A549 (cell line): ENCODE measurements around the gene SNUPN. TPM values are rescaled to one million over a fixed set of nuclear protein-coding genes. Genes with fewer than 3 reads are reported as not detected.
"Not testable (repeated sequence)": the region's sequence is repeated elsewhere in the genome, so short reads cannot be mapped to it uniquely, and the experiment has no call there.

Source experiments
- ATAC-seq, 2 experiments: fragments of 200-7000 bp in 1 of 2; fragments of >200 bp in 1 of 2; cut with Nextera tagmentation in 1 of 2; cut with Tn5 transposase in 1 of 2; 3 replicates each; pipeline versions ENCODE4 v1.8.0 to v1.9.1; 2018 to 2020; ENCODE audit warnings: mild to moderate bottlenecking in 1 of 2, moderate library complexity in 1 of 2
- CTCF ChIA-PET: fragments of 300-600 bp; sonication (Branson Sonifier 250); formaldehyde crosslinking; extraction: SDS; loops from one replicate; lab custom pipeline; 2021; ENCODE audit warnings: antibody characterized with exemption, inconsistent platforms; lab: Yijun Ruan, JAX
- POLR2A ChIA-PET: fragments of 350-600 bp; formaldehyde crosslinking; extraction: SDS; loops from one replicate; lab custom pipeline; 2021; ENCODE audit warnings: antibody characterized with exemption, inconsistent platforms; lab: Yijun Ruan, JAX
- DNase-seq, 2 experiments: peaks; one replicate each; pipeline versions ENCODE4 v3.0.0 to v3.0.0-alpha.2; 2011 to 2016; ENCODE audit warnings: low read depth in 1 of 2, low spot score in 1 of 2
- FAIRE-seq: peaks from 2 replicates; lab custom pipeline; 2011; peaks lifted over from hg19 to GRCh38; lab: Jason Lieb, UNC
- H3K27ac ChIP-seq, 2 experiments: fragments of >200 bp; sonication (Bioruptor Twin); formaldehyde crosslinking; 3 replicates each; pipeline ENCODE4 v1.5.1; 2016 to 2017
- H3K4me1 ChIP-seq: fragments of >200 bp; sonication (Bioruptor Twin); formaldehyde crosslinking; 3 replicates; pipeline ENCODE4 v1.6.1; 2016
- H3K4me2 ChIP-seq: fragments of >200 bp; sonication (Bioruptor Twin); formaldehyde crosslinking; 3 replicates; pipeline ENCODE4 v1.6.1; 2016
- H3K4me3 ChIP-seq: fragments of >200 bp; sonication (Bioruptor Twin); formaldehyde crosslinking; 3 replicates; pipeline ENCODE4 v1.5.1; 2016
- H3K9me3 ChIP-seq: fragments of >200 bp; sonication (Bioruptor Twin); formaldehyde crosslinking; 3 replicates; pipeline ENCODE4 v1.6.1; 2016
- ATOH8 ChIP-seq: fragments of 250-450 bp; sonication (Bioruptor Pico); IDR thresholded peaks from 2 replicates; pipeline ENCODE4 v1.5.0; 2020; ENCODE audit warnings: low read depth, mild to moderate bottlenecking, moderate library complexity
- BHLHE40 ChIP-seq: IDR thresholded peaks from 2 replicates; pipeline ENCODE4 v1.6.1; 2012; ENCODE audit warnings: low read depth, low read length, inconsistent platforms
- CBX2 ChIP-seq: fragments of 200-600 bp; sonication (generic); IDR thresholded peaks from 2 replicates; pipeline ENCODE4 v1.6.1; 2016; ENCODE audit warnings: low read depth, mild to moderate bottlenecking, borderline replicate concordance
- CBX8 ChIP-seq: fragments of 200-600 bp; sonication (generic); IDR thresholded peaks from 2 replicates; pipeline ENCODE4 v1.6.1; 2016
- CHD4 ChIP-seq: fragments of 200-600 bp; sonication (generic); IDR thresholded peaks from 2 replicates; pipeline ENCODE4 v1.6.1; 2016; ENCODE audit warnings: antibody characterized with exemption, mild to moderate bottlenecking, borderline replicate concordance
- EP300 ChIP-seq, 2 experiments: fragments of >200 bp; sonication (Bioruptor Twin); formaldehyde crosslinking; IDR thresholded peaks; 2 replicates in 1 of 2; 3 replicates in 1 of 2; pipeline ENCODE4 v1.6.1; 2016 to 2017
- ESRRA ChIP-seq: fragments of 150-350 bp; IDR thresholded peaks from 2 replicates; pipeline ENCODE4 v1.6.1; 2014; ENCODE audit warnings: mild to moderate bottlenecking, low read length, borderline replicate concordance
- FOSB ChIP-seq: fragments of 250-450 bp; sonication (Bioruptor Pico); IDR thresholded peaks from 2 replicates; pipeline ENCODE4 v1.5.0; 2020; ENCODE audit warnings: mild to moderate bottlenecking, moderate library complexity
- FOXS1 ChIP-seq: fragments of 250-450 bp; sonication (Bioruptor Pico); IDR thresholded peaks from 2 replicates; pipeline ENCODE4 v1.5.0; 2020; ENCODE audit warnings: mild to moderate bottlenecking, moderate library complexity
- GATA3 ChIP-seq: IDR thresholded peaks from 2 replicates; pipeline ENCODE4 v1.6.1; 2012; ENCODE audit warnings: borderline replicate concordance
- HES2 ChIP-seq: fragments of >200 bp; sonication (Bioruptor Twin); formaldehyde crosslinking; IDR thresholded peaks from 2 replicates; pipeline ENCODE4 v1.6.1; 2016
- HEYL ChIP-seq: fragments of 250-450 bp; sonication (Bioruptor Pico); IDR thresholded peaks from 2 replicates; pipeline ENCODE4 v1.8.0; 2021; ENCODE audit warnings: mild to moderate bottlenecking, moderate library complexity
- HOXA7 ChIP-seq: fragments of 250-450 bp; sonication (Bioruptor Pico); IDR thresholded peaks from 2 replicates; pipeline ENCODE4 v1.5.0; 2020; ENCODE audit warnings: mild to moderate bottlenecking, moderate library complexity
- JUN ChIP-seq, 2 experiments: fragments of >200 bp; sonication (Bioruptor Twin); formaldehyde crosslinking; IDR thresholded peaks; 2 replicates in 1 of 2; 3 replicates in 1 of 2; pipeline ENCODE4 v1.6.1; 2016 to 2017
- KDM1A ChIP-seq: fragments of 200-600 bp; sonication (generic); IDR thresholded peaks from 2 replicates; pipeline ENCODE4 v1.6.1; 2016; ENCODE audit warnings: low read depth, mild to moderate bottlenecking
- MAZ ChIP-seq: fragments of 150-350 bp; IDR thresholded peaks from 2 replicates; pipeline ENCODE4 v1.6.1; 2014; ENCODE audit warnings: antibody characterized with exemption, low read depth, low read length, borderline replicate concordance
- MYC ChIP-seq: IDR thresholded peaks from 2 replicates; pipeline ENCODE4 v1.6.1; 2012; ENCODE audit warnings: mild to moderate bottlenecking, inconsistent platforms, low read length, improper control_type of control experiment, borderline replicate concordance
- NR3C1 ChIP-seq: fragments of >200 bp; sonication (Bioruptor Twin); formaldehyde crosslinking; IDR thresholded peaks from 3 replicates; pipeline ENCODE4 v1.6.1; 2017
- PHF8 ChIP-seq: fragments of 200-600 bp; sonication (generic); IDR thresholded peaks from 2 replicates; pipeline ENCODE4 v1.6.1; 2016; ENCODE audit warnings: low read depth, mild to moderate bottlenecking, antibody characterized with exemption, moderate library complexity, borderline replicate concordance
- REST ChIP-seq: fragments of 200-600 bp; sonication (generic); IDR thresholded peaks from 2 replicates; pipeline ENCODE4 v1.6.1; 2016; ENCODE audit warnings: antibody characterized with exemption, mild to moderate bottlenecking, moderate library complexity
- RNF2 ChIP-seq: fragments of 200-600 bp; sonication (generic); IDR thresholded peaks from 2 replicates; pipeline ENCODE4 v1.6.1; 2016; ENCODE audit warnings: low read depth, mild to moderate bottlenecking, antibody characterized with exemption, moderate library complexity, borderline replicate concordance
- SREBF2 ChIP-seq: fragments of 450-650 bp; IDR thresholded peaks from 2 replicates; pipeline ENCODE4 v1.6.1; 2014; ENCODE audit warnings: mild to moderate bottlenecking, moderate library complexity
- ZFP36 ChIP-seq: fragments of 450-650 bp; IDR thresholded peaks from 2 replicates; pipeline ENCODE4 v1.6.1; 2014; ENCODE audit warnings: borderline replicate concordance; ENCODE audit not compliant: partially characterized antibody
- WGBS: methylation state at CpG from one replicate; pipeline ENCODE4 v1.1.6; 2017; ENCODE audit errors: missing lambda C conversion rate; 5-methylcytosine and 5-hydroxymethylcytosine counted together
- polyA plus RNA-seq, 4 experiments: library from polyadenylated mRNA; depleted of rRNA in 3 of 4; stranded (reverse); fragments of >200 nt; fragmentation: RNase III in 1 of 4; extraction: RNeasy Plus Mini Kit Qiagen cat#74134 plus additional on column Dnase treatment in 1 of 4; gene quantifications; 2 replicates in 3 of 4; 3 replicates in 1 of 4; pipeline ENCODE4 v1.2.3, GENCODE V29; 2011 to 2017
- TF ChIP-seq, protein P1 (sequence below): fragments of 450-650 bp; IDR thresholded peaks from 2 replicates; pipeline ENCODE4 v1.6.1; 2014; ENCODE audit warnings: antibody characterized with exemption
- TF ChIP-seq, protein P2 (sequence below): IDR thresholded peaks from 2 replicates; pipeline ENCODE4 v1.6.1; 2012

The SNUPN gene
- polyA plus RNA-seq, 2 of the 4 experiments (the other 2 are of a cell fraction): 29.2 to 38.5 TPM

DNA sequence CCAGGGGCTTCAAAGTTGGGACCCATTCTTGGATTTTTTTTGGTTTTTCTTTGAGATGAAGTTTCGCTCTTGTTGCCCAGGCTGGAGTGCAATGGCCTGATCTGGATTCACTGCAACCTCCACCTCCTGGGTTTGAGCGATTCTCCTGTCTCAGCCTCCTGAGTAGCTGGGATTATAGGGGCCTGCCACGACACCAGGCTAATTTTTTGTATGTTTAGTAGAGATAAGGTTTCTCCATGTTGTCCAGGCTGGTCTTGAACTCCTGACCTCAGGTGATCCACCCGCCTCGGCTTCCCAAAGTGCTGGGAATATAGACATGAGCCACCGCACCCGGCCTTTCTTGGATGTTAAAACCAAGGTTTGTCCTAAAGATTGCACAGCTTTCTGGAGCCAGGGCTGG, 8.4 kb upstream of the SNUPN start:
- ATAC-seq, H3K27ac ChIP-seq, FAIRE-seq, H3K4me2 ChIP-seq, H3K9me3 ChIP-seq, POLR2A ChIA-PET, DNase-seq, H3K4me3 ChIP-seq: not testable (repeated sequence)
- CTCF ChIA-PET: interaction anchor here (1.2 to 19.9 kb wide), 4 partner anchors 14 to 266 kb away, joined by 5 to 394 read pairs (median 12); partner anchors contain the start of genes MAN2C1 and SNX33
- peaks cover 11% of the 10 kb centered on the region for H3K4me1 ChIP-seq
- 90% methylated on average over 7 of the region's 7 CpGs for WGBS

DNA sequence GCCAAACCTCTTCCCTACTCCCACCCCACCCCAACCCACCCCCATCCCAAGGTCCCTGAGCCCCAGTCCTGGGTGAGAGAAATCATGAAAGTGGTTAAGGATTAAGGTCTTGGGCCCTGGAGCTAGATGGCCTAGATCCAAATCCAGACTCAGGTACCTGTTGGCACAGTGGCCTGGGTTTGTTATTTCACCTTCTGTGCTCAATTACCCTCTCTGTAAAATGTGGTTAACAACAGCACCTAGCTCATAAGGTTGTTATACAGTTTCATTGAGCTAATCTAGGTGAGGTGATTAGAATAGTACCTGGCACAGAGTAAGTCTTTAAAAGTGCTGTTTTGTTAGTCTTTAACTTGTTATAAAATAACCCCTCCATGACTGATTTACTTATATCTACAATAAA, 6.4 kb upstream of the SNUPN start:
- TF ChIP-seq PHF8 (no peak), MYC (no peak), REST (no peak), HEYL (CRISPR knock-in tag) (no peak), FOXS1 (CRISPR knock-in tag) (no peak), MAZ (no peak), ESRRA (no peak), HES2 (no peak), KDM1A (no peak), BHLHE40 (no peak), CBX8 (no peak), ZFP36 (no peak), ATOH8 (CRISPR knock-in tag) (no peak), FOSB (no peak)
- ATAC-seq: 0 out of 6 replicates have a peak, but pooled peaks of 1 of the 2 experiments have one; percentile 22
- POLR2A ChIA-PET: no interaction called here
- H3K4me3 ChIP-seq: no peak overlapping the region
- H3K4me2 ChIP-seq: no peak overlapping the region
- CTCF ChIA-PET: interaction anchor here (0.8 to 19.9 kb wide), 3 partner anchors 14 to 53 kb away, joined by 3 to 394 read pairs (median 4); partner anchors contain the start of gene PTPN9
- FAIRE-seq: no peak
- H3K4me1 ChIP-seq: peaks cover 10% of the 10 kb centered on the region
- no peaks in the 10 kb centered on the region for H3K9me3 ChIP-seq
- no peak for DNase-seq
- no peak overlapping the region for H3K27ac ChIP-seq

GRCh38 chr15:75622505-75622904, 3.0 kb downstream of the SNUPN start:
- Histone ChIP-seq H3K4me2 (no peak overlapping the region), H3K27ac (no peak overlapping the region), H3K9me3 (no peaks in the 10 kb centered on the region), H3K4me1 (peaks cover 28% of the 10 kb centered on the region), H3K4me3 (no peak overlapping the region)
- 57% methylated on average over 2 of the region's 2 CpGs for WGBS
- DNase-seq: no peak
- POLR2A ChIA-PET: no interaction called here
- TF ChIP-seq FOSB: no peak
- TF ChIP-seq RNF2: no peak
- TF ChIP-seq CBX2: no peak
- no peak for TF ChIP-seq SREBF2
- TF ChIP-seq CHD4: no peak
- TF ChIP-seq PHF8: no peak
- no peak for TF ChIP-seq KDM1A
- no peak for TF ChIP-seq GATA3
- no peak for TF ChIP-seq FOXS1 (CRISPR knock-in tag)
- TF ChIP-seq JUN (IDR thresholded peaks at IDR 0.05): no peak
- TF ChIP-seq, protein P1, sequence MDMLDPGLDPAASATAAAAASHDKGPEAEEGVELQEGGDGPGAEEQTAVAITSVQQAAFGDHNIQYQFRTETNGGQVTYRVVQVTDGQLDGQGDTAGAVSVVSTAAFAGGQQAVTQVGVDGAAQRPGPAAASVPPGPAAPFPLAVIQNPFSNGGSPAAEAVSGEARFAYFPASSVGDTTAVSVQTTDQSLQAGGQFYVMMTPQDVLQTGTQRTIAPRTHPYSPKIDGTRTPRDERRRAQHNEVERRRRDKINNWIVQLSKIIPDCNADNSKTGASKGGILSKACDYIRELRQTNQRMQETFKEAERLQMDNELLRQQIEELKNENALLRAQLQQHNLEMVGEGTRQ: no peak
- TF ChIP-seq NR3C1: no peak
- TF ChIP-seq ESRRA: no peak
- no peak for TF ChIP-seq EP300 (IDR thresholded peaks at IDR 0.05)
- TF ChIP-seq HOXA7: no peak
- TF ChIP-seq, protein P2, sequence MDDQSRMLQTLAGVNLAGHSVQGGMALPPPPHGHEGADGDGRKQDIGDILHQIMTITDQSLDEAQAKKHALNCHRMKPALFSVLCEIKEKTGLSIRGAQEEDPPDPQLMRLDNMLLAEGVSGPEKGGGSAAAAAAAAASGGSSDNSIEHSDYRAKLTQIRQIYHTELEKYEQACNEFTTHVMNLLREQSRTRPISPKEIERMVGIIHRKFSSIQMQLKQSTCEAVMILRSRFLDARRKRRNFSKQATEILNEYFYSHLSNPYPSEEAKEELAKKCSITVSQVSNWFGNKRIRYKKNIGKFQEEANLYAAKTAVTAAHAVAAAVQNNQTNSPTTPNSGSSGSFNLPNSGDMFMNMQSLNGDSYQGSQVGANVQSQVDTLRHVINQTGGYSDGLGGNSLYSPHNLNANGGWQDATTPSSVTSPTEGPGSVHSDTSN: no peak
- no peak for TF ChIP-seq ZFP36
- no peak for FAIRE-seq
- ATAC-seq: no peak
- CTCF ChIA-PET: interaction anchor here (1.3 to 3.0 kb wide), 3 partner anchors 16 to 255 kb away, joined by 3 to 14 read pairs (median 6); partner anchors contain the start of genes IMP3 and MAN2C1
